Neural progenitor cell (in vitro differentiated cells): ENCODE measurements around the gene ARL13B.

Source experiments
- CTCF ChIP-seq: fragments of 200-600 bp; sonication (generic); IDR thresholded peaks from 2 replicates; pipeline ENCODE4 v1.5.1; 2017; ENCODE audit warnings: antibody characterized with exemption, mild to moderate bottlenecking
- EZH2 ChIP-seq: fragments of 200-600 bp; sonication (generic); IDR thresholded peaks from 2 replicates; pipeline ENCODE4 v1.6.1; 2017; ENCODE audit warnings: antibody characterized with exemption, mild to moderate bottlenecking, moderate library complexity
- EZH2phosphoT487 ChIP-seq: fragments of 200-600 bp; sonication (generic); IDR thresholded peaks from 2 replicates; pipeline ENCODE4 v1.6.1; 2017; ENCODE audit warnings: antibody characterized with exemption

DNA sequence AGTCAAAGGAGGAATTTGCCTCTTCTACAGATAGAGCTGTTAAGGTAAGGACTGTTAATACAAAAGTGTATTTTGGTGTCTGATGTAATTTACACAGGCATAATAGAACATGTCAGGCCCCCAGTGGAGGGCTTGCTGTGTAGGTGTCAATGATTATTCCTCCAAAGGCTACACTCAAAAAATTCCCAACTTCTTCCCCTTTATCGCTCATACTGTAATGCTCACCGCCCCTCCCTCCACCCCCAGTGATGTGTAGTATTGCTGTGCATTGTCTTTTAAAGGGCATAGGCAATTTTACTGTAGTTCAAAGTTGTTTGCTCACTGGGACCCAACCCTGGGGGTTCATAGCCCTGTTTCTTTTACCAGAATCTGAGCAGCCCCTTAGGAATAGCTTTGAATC, 115.2 kb downstream of the ARL13B start:
- TF ChIP-seq EZH2 (no peak), CTCF (no peak), EZH2phosphoT487 (no peak)
